GM10266 (cell line): Measurements from ENCODE around the gene BTBD9.

ENCODE experiments used
- DNase-seq: peaks from one replicate; pipeline ENCODE4 v3.0.0; 2012; ENCODE audit errors: extremely low spot score
- TF ChIP-seq, protein P1 (sequence below): IDR thresholded peaks from 2 replicates; pipeline ENCODE4 v1.5.1; 2012; ENCODE audit warnings: mild to moderate bottlenecking, low read depth; ENCODE audit not compliant: control insufficient read depth, insufficient read depth; ENCODE audit errors: missing control alignments

Gene BTBD9

DNA sequence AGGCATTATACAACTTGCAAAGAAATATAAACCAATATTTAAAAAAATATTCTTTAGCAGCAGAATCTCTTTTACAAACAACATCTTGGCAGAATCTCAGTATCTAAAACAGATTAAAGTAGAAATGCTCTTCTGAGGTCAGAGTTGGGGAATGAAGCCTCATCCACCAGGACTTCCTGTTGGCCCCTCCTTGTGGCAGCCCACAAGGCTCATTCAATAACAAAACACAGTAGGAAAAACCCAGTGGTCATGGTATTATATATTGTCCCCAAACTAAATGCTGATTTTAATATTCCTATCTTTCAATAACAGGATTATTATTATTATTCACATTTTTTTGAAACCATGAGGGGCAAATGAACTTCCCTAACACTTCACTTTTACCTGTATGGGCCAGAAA is 368.6 kb downstream of the BTBD9 start:
- TF ChIP-seq, protein P1, sequence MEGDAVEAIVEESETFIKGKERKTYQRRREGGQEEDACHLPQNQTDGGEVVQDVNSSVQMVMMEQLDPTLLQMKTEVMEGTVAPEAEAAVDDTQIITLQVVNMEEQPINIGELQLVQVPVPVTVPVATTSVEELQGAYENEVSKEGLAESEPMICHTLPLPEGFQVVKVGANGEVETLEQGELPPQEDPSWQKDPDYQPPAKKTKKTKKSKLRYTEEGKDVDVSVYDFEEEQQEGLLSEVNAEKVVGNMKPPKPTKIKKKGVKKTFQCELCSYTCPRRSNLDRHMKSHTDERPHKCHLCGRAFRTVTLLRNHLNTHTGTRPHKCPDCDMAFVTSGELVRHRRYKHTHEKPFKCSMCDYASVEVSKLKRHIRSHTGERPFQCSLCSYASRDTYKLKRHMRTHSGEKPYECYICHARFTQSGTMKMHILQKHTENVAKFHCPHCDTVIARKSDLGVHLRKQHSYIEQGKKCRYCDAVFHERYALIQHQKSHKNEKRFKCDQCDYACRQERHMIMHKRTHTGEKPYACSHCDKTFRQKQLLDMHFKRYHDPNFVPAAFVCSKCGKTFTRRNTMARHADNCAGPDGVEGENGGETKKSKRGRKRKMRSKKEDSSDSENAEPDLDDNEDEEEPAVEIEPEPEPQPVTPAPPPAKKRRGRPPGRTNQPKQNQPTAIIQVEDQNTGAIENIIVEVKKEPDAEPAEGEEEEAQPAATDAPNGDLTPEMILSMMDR: no peak
- DNase-seq: no peak

GRCh38 chr6:38270367-38270766 is 369.4 kb downstream of the BTBD9 start:
- TF ChIP-seq, protein P1: no peak
- DNase-seq: no peak

DNA sequence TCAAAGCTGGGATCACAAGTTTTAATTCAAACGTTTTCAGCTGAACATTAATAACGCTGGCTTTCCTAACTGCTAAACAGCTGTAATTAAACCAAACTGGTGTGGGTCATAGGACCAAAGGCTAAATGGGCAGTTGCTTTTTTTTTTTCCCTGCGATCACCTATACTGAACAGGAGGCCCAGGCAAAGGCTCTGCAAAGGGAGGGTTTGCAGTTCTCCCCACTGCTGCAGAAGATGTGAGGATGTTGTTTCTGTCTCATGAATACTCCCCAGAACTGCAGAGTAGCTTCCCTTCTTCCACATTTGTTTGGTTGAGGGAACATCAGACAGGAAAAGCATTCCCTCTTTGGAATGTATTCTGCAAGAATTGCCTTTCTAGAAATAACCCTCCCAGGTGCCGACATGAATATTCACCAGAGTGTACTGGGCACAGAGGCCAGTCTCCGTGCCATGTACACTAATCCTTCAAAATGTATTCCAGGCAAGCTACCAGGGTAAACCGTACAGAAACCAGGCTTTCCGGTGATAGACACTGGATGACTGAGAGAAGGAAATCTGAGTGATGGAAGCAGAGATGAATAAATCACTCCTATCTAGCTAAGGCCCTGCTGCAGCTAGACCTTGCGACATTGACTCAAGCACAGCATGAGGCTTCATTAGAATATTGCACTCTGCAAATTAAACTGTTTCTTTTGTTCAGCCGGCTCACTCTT is 370.1 kb downstream of the BTBD9 start:
- DNase-seq: no peak
- TF ChIP-seq, protein P1: no peak

GRCh38 chr6:38268342-38268741 is 371.4 kb downstream of the BTBD9 start:
- DNase-seq: no peak
- TF ChIP-seq, protein P1: no peak

DNA sequence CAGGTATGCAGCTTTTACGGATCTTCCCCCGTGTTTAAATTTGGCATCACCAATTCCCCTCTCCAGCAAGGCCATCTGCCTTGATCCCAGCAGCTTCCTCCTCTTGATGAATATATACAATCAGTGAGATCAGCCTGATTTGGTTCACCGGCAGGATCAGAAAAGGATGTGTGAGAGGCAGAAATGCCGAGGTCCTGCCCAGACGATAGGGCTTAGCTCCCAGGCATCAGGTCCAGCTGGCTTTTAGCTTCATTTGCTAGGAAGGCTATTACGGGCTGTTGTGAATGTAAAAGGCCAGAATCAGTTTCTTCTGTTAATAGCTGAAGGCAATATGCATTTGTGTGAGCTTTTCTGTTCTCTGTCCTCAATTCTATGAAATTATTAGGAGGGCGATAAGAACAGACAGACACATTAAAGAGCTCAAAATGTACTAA is 372.8 kb downstream of the BTBD9 start:
- no peak for DNase-seq
- TF ChIP-seq, protein P1: no peak

- DNase-seq: no peak
- TF ChIP-seq, protein P1: no peak
Measured at GRCh38 chr6:38264605-38265004, 375.1 kb downstream of the BTBD9 start.

GRCh38 chr6:38262609-38263008 is 377.1 kb downstream of the BTBD9 start:
- TF ChIP-seq, protein P1: no peak
- no peak for DNase-seq
